ENCODE data around the gene CDC42EP5. TPM values are rescaled to one million over a fixed set of nuclear protein-coding genes. Genes with fewer than 3 reads are reported as not detected.

Gene CDC42EP5
- total and polyA plus RNA-seq, 10 of the 15 experiments (the other 5 are each of a cell fraction or from before 2014, with no cell fraction given), result 0.42 to 1.8 (median 1.4) TPM; not detected in 6

DNA sequence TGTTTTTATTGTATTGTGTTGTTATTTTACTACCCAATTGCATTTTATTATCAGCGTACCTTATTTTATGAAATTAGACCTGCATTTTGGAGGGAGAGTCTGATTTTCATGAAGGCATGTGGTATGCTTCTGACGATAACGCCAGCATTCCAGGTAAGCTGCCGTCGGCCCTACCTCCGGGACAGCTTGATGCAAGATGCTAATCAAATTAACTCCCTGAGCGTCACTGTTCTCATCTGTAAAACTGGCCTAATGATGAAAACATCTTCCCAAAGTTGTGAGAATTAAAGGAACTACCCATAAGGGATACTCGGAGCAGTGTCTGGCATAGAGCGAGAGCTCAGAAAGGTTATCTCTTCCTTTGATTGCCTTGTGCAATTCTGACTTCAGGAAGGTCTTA lies 16.7 kb upstream of the CDC42EP5 start:
- no peak for DNase-seq (ENCODE audit: low read depth, low spot score)
- intact Hi-C loops (cut with micrococcal nuclease; ENCODE audit: unreplicated experiment) (no loop called here), in situ Hi-C loops (cut with MboI) (no loop called here)
- no peak overlapping the region for H3K4me2 ChIP-seq (ENCODE audit: control insufficient read depth, insufficient read depth)
- peaks cover 10% of the 10 kb centered on the region for H3K4me1 ChIP-seq (ENCODE audit: control insufficient read depth, insufficient read depth, low read length)
- no peaks in the 10 kb centered on the region for H3K36me3 ChIP-seq (ENCODE audit: control insufficient read depth in 2 of 2, insufficient read depth in 2 of 2, low read length in 1 of 2)
- ChIA-PET CTCF (interaction anchor here (0.6 to 2.3 kb wide), 2 partner anchors 8 to 184 kb away, joined by 3 to 11 read pairs; no protein-coding TSS in a partner anchor), POLR2A (no interaction called here), SMC1A (ENCODE audit: uncharacterized antibody, unreplicated experiment) (no interaction called here), RAD21 (ENCODE audit: unreplicated experiment) (interaction anchor here (0.8 kb wide), 1 partner anchor 10 kb away, joined by 3 read pairs; no protein-coding TSS in a partner anchor)
- no peaks in the 10 kb centered on the region for H3K79me2 ChIP-seq (ENCODE audit: control insufficient read depth, insufficient read depth, low read length)
- FAIRE-seq, result no peak
- no peak overlapping the region for H3K4me3 ChIP-seq
- TF ChIP-seq, protein P1, sequence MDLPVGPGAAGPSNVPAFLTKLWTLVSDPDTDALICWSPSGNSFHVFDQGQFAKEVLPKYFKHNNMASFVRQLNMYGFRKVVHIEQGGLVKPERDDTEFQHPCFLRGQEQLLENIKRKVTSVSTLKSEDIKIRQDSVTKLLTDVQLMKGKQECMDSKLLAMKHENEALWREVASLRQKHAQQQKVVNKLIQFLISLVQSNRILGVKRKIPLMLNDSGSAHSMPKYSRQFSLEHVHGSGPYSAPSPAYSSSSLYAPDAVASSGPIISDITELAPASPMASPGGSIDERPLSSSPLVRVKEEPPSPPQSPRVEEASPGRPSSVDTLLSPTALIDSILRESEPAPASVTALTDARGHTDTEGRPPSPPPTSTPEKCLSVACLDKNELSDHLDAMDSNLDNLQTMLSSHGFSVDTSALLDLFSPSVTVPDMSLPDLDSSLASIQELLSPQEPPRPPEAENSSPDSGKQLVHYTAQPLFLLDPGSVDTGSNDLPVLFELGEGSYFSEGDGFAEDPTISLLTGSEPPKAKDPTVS (IDR thresholded peaks at IDR 0.05; ENCODE audit: low read depth, low read length), result no peak
- TF ChIP-seq EED (IDR thresholded peaks at IDR 0.05; ENCODE audit: low read depth) (no peak), HDAC6 (IDR thresholded peaks at IDR 0.05; ENCODE audit: unreplicated experiment) (no peak), TARDBP (IDR thresholded peaks at IDR 0.05; ENCODE audit: borderline replicate concordance) (no peak), GATAD2B (conservative IDR thresholded peaks at IDR 0.05; ENCODE audit: low read depth) (no peak), MYC (IDR thresholded peaks at IDR 0.05; ENCODE audit: insufficient read depth, insufficient read length, insufficient replicate concordance, low read length, severe bottlenecking) (no peak), PML (IDR thresholded peaks at IDR 0.05; ENCODE audit: low read length) (no peak), MEF2B (IDR thresholded peaks at IDR 0.05; ENCODE audit: partially characterized antibody, poor library complexity, severe bottlenecking) (no peak), RBBP5 (conservative IDR thresholded peaks at IDR 0.05) (no peak), FOXK2 (IDR thresholded peaks at IDR 0.05) (no peak), CREM (IDR thresholded peaks at IDR 0.05; ENCODE audit: low read depth) (no peak), HCFC1 (IDR thresholded peaks at IDR 0.05; ENCODE audit: low read length) (no peak), ZSCAN29 (IDR thresholded peaks at IDR 0.05) (no peak), NR2C2 (IDR thresholded peaks at IDR 0.05; ENCODE audit: borderline replicate concordance, control insufficient read depth, insufficient read length, low read depth) (no peak), POLR2A (IDR thresholded peaks at IDR 0.05; ENCODE audit: low read depth, low read length) (no peak), STAT1 (conservative IDR thresholded peaks at IDR 0.05) (no peak), SUPT20H (IDR thresholded peaks at IDR 0.05; ENCODE audit: borderline replicate concordance, control insufficient read depth, low read depth, low read length) (no peak)
- TF ChIP-seq, protein P2, sequence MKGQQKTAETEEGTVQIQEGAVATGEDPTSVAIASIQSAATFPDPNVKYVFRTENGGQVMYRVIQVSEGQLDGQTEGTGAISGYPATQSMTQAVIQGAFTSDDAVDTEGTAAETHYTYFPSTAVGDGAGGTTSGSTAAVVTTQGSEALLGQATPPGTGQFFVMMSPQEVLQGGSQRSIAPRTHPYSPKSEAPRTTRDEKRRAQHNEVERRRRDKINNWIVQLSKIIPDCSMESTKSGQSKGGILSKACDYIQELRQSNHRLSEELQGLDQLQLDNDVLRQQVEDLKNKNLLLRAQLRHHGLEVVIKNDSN (IDR thresholded peaks at IDR 0.05; ENCODE audit: borderline replicate concordance, extremely low read length, insufficient read depth, low read depth, low read length), result no peak
- TF ChIP-seq, protein P3, sequence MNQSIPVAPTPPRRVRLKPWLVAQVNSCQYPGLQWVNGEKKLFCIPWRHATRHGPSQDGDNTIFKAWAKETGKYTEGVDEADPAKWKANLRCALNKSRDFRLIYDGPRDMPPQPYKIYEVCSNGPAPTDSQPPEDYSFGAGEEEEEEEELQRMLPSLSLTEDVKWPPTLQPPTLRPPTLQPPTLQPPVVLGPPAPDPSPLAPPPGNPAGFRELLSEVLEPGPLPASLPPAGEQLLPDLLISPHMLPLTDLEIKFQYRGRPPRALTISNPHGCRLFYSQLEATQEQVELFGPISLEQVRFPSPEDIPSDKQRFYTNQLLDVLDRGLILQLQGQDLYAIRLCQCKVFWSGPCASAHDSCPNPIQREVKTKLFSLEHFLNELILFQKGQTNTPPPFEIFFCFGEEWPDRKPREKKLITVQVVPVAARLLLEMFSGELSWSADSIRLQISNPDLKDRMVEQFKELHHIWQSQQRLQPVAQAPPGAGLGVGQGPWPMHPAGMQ (IDR thresholded peaks at IDR 0.05; ENCODE audit: borderline replicate concordance), result no peak
- TF ChIP-seq, protein P4, sequence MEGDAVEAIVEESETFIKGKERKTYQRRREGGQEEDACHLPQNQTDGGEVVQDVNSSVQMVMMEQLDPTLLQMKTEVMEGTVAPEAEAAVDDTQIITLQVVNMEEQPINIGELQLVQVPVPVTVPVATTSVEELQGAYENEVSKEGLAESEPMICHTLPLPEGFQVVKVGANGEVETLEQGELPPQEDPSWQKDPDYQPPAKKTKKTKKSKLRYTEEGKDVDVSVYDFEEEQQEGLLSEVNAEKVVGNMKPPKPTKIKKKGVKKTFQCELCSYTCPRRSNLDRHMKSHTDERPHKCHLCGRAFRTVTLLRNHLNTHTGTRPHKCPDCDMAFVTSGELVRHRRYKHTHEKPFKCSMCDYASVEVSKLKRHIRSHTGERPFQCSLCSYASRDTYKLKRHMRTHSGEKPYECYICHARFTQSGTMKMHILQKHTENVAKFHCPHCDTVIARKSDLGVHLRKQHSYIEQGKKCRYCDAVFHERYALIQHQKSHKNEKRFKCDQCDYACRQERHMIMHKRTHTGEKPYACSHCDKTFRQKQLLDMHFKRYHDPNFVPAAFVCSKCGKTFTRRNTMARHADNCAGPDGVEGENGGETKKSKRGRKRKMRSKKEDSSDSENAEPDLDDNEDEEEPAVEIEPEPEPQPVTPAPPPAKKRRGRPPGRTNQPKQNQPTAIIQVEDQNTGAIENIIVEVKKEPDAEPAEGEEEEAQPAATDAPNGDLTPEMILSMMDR (IDR thresholded peaks at IDR 0.05 in 2 of 3, conservative IDR thresholded peaks at IDR 0.05 in 1 of 3; ENCODE audit: control insufficient read depth in 2 of 3, extremely low read depth in 1 of 3, insufficient read depth in 1 of 3, low read depth in 3 of 3, low read length in 3 of 3), result no peak
- H3K27ac ChIP-seq (ENCODE audit: control insufficient read depth, insufficient read depth), result no peak overlapping the region
- H3K9me3 ChIP-seq (replicated peaks; ENCODE audit: control insufficient read depth, insufficient read depth, low read length), result no peaks in the 10 kb centered on the region
- H4K20me1 ChIP-seq (ENCODE audit: control insufficient read depth, insufficient read depth), result no peaks in the 10 kb centered on the region
- no peaks in the 10 kb centered on the region for H3K27me3 ChIP-seq (replicated peaks in 1 of 2; ENCODE audit: control insufficient read depth in 2 of 2, insufficient read depth in 2 of 2, low read length in 1 of 2)
- no peak overlapping the region for H3K9ac ChIP-seq (ENCODE audit: control insufficient read depth, insufficient read depth, low read length)
- no peak for ATAC-seq
- H2AFZ ChIP-seq (ENCODE audit: control insufficient read depth, low read depth, low read length), result no peak overlapping the region
- WGBS (ENCODE audit: insufficient coverage, insufficient replicate concordance, low lambda C conversion rate, missing lambda C conversion rate), result 79% methylated on average over 9 of the region's 9 CpGs
- no TSS peak for BruUV-seq (replicated peaks)

All from GM12878 (cell line).